Liver (tissue), 9 donors: ENCODE results near the gene DSTN. TPM values are rescaled to one million over a fixed set of nuclear protein-coding genes. Genes with fewer than 3 reads are reported as not detected.

Source experiments
- DNase-seq: peaks from one replicate; pipeline ENCODE4 v3.0.0-alpha.2; 2017; ENCODE audit warnings: low spot score
- H3K27ac ChIP-seq, 2 donors: one replicate each; pipeline ENCODE4 v1.7.0; 2013; ENCODE audit warnings: inconsistent platforms in 2 of 2, low read length in 2 of 2, control low read depth in 1 of 2, low read depth in 1 of 2, mild to moderate bottlenecking in 1 of 2
- H3K27me3 ChIP-seq, 4 donors: one replicate each; pipeline versions ENCODE4 v1.6.1 to v1.7.0; 2013; ENCODE audit warnings: low read length in 3 of 4, inconsistent platforms in 1 of 4, mild to moderate bottlenecking in 1 of 4, moderate library complexity in 1 of 4; ENCODE audit not compliant: control insufficient read depth in 4 of 4, insufficient read depth in 4 of 4
- H3K36me3 ChIP-seq, 4 donors: one replicate each; pipeline versions ENCODE4 v1.6.1 to v1.7.0; 2013; ENCODE audit warnings: low read length in 3 of 4, mild to moderate bottlenecking in 3 of 4, low read depth in 1 of 4, moderate library complexity in 1 of 4; ENCODE audit not compliant: control insufficient read depth in 4 of 4, insufficient read depth in 3 of 4
- H3K4me1 ChIP-seq, 4 donors: one replicate each; pipeline versions ENCODE4 v1.6.1 to v1.7.0; 2013; ENCODE audit warnings: low read length in 3 of 4, mild to moderate bottlenecking in 3 of 4, moderate library complexity in 1 of 4; ENCODE audit not compliant: control insufficient read depth in 4 of 4, insufficient read depth in 4 of 4
- H3K4me3 ChIP-seq, 3 donors: one replicate each; pipeline versions ENCODE4 v1.6.1 to v1.7.0; 2013; ENCODE audit warnings: low read length in 3 of 3, control low read depth in 1 of 3, low read depth in 1 of 3, mild to moderate bottlenecking in 1 of 3
- H3K9ac ChIP-seq, 2 donors: one replicate each; pipeline ENCODE4 v1.7.0; 2013; ENCODE audit warnings: low read length in 2 of 2, mild to moderate bottlenecking in 2 of 2, moderate library complexity in 2 of 2, control low read depth in 1 of 2, low read depth in 1 of 2
- H3K9me3 ChIP-seq, 4 donors: one replicate each; pipeline versions ENCODE4 v1.6.1 to v1.7.0; 2013; ENCODE audit warnings: low read length in 3 of 4; ENCODE audit not compliant: control insufficient read depth in 4 of 4
- EGR1 ChIP-seq, 2 donors: IDR thresholded peaks; 2 replicates each; pipeline ENCODE4 v1.6.1; 2016 to 2018; ENCODE audit warnings: antibody characterized with exemption in 2 of 2, low read depth in 2 of 2
- FOXA1 ChIP-seq: IDR thresholded peaks from 2 replicates; pipeline ENCODE4 v1.6.1; 2016; ENCODE audit warnings: antibody characterized with exemption
- FOXA2 ChIP-seq: IDR thresholded peaks from 2 replicates; pipeline ENCODE4 v1.6.1; 2016; ENCODE audit warnings: antibody characterized with exemption
- HNF4A ChIP-seq, 2 donors: conservative IDR thresholded peaks; 2 replicates each; pipeline ENCODE4 v1.6.1; 2016; ENCODE audit warnings: antibody characterized with exemption in 2 of 2, mild to moderate bottlenecking in 2 of 2
- HNF4G ChIP-seq: IDR thresholded peaks from 2 replicates; pipeline ENCODE4 v1.6.1; 2016; ENCODE audit warnings: antibody characterized with exemption
- NR2F2 ChIP-seq: IDR thresholded peaks from 2 replicates; pipeline ENCODE4 v1.6.1; 2016; ENCODE audit warnings: antibody characterized with exemption
- RXRA ChIP-seq, 2 donors: IDR thresholded peaks; 2 replicates each; pipeline ENCODE4 v1.6.1; 2017 to 2018; ENCODE audit warnings: antibody characterized with exemption in 2 of 2, mild to moderate bottlenecking in 1 of 2
- SP1 ChIP-seq: IDR thresholded peaks from 2 replicates; pipeline ENCODE4 v1.6.1; 2018; ENCODE audit warnings: antibody characterized with exemption, mild to moderate bottlenecking
- TAF1 ChIP-seq: conservative IDR thresholded peaks from 2 replicates; pipeline ENCODE4 v1.6.1; 2016; ENCODE audit warnings: antibody characterized with exemption, mild to moderate bottlenecking
- YY1 ChIP-seq: IDR thresholded peaks from 2 replicates; pipeline ENCODE4 v1.6.1; 2016; ENCODE audit warnings: antibody characterized with exemption, mild to moderate bottlenecking
- WGBS: extraction: QIAGEN DNeasy Blood & Tissue Kit; methylation state at CpG from one replicate; pipeline ENCODE4 v1.1.7; 2013; 5-methylcytosine and 5-hydroxymethylcytosine counted together
- polyA plus RNA-seq, 2 donors: library from polyadenylated mRNA; stranded (reverse) in 1 of 2; unstranded in 1 of 2; fragments of 200-250 nt in 1 of 2; fragments of >200 nt in 1 of 2; fragmentation: Nextera tagmentation in 1 of 2; extraction: Ambion mirVana in 1 of 2; gene quantifications; one replicate each; pipeline versions ENCODE4 v1.2.1 to v1.2.3, GENCODE V29; 2013 to 2015
- total RNA-seq, 2 donors: library from RNA; depleted of rRNA; stranded (reverse); fragments of >200 nt; gene quantifications; one replicate each; pipeline ENCODE4 v1.2.3, GENCODE V29; 2014
- TF ChIP-seq, protein P1 (sequence below): IDR thresholded peaks from 2 replicates; pipeline ENCODE4 v1.6.1; 2016; ENCODE audit warnings: antibody characterized with exemption
- TF ChIP-seq, protein P2 (sequence below): fragments of 150-350 bp; IDR thresholded peaks from 2 replicates; pipeline ENCODE4 v1.5.1; 2017; ENCODE audit warnings: improper control_type of control experiment, low read depth, low read length; ENCODE audit not compliant: missing input control
- TF ChIP-seq, protein P3 (sequence below): IDR thresholded peaks from 2 replicates; pipeline ENCODE4 v1.6.1; 2016; ENCODE audit warnings: antibody characterized with exemption, mild to moderate bottlenecking
- TF ChIP-seq, protein P4 (sequence below): IDR thresholded peaks from 2 replicates; pipeline ENCODE4 v1.6.1; 2016; ENCODE audit warnings: antibody characterized with exemption
- TF ChIP-seq, protein P5 (sequence below): IDR thresholded peaks from 2 replicates; pipeline ENCODE4 v1.6.1; 2016; ENCODE audit warnings: antibody characterized with exemption
- donor health status: healthy.
- donor health status: healthy.
- donor health status: healthy.
- donor health status: healthy.
- donor health status: healthy.

DSTN gene
- total and polyA plus RNA-seq, 4 donors: 39.9 to 137 (median 108) TPM

DNA sequence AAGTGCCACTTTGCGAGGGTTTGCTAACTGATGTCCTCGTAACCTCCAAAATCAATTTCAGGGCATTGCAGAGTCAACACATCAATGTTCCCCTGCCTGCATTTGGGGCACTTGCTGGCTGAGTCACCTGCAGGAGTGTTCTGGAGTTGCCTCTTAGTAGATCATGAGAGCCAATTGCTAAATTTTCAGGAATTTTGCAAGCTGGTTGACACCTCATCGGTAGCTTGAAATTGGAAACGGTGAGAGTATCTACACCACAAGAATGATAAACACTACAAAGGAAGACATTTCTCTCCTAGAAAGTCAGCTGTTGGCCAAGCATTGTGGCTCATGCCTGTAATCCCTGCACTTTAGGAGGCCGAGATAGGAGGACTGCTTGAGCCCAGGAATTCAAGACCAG is 27.9 kb upstream of the DSTN start:
- 51% methylated on average over 5 of the region's 5 CpGs for WGBS
- H3K4me1 ChIP-seq: peaks cover 0 to 31% (median 20%) of the 10 kb centered on the region in 4 donors
- no peaks in the 10 kb centered on the region for H3K9me3 ChIP-seq
- H3K36me3 ChIP-seq: no peaks in the 10 kb centered on the region
- DNase-seq: no peak
- H3K27ac ChIP-seq: peak overlapping the region in 1 of 2 donors; percentile 32
- TF ChIP-seq, protein P1, sequence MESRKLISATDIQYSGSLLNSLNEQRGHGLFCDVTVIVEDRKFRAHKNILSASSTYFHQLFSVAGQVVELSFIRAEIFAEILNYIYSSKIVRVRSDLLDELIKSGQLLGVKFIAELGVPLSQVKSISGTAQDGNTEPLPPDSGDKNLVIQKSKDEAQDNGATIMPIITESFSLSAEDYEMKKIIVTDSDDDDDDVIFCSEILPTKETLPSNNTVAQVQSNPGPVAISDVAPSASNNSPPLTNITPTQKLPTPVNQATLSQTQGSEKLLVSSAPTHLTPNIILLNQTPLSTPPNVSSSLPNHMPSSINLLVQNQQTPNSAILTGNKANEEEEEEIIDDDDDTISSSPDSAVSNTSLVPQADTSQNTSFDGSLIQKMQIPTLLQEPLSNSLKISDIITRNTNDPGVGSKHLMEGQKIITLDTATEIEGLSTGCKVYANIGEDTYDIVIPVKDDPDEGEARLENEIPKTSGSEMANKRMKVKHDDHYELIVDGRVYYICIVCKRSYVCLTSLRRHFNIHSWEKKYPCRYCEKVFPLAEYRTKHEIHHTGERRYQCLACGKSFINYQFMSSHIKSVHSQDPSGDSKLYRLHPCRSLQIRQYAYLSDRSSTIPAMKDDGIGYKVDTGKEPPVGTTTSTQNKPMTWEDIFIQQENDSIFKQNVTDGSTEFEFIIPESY: no peak
- TF ChIP-seq, protein P2, sequence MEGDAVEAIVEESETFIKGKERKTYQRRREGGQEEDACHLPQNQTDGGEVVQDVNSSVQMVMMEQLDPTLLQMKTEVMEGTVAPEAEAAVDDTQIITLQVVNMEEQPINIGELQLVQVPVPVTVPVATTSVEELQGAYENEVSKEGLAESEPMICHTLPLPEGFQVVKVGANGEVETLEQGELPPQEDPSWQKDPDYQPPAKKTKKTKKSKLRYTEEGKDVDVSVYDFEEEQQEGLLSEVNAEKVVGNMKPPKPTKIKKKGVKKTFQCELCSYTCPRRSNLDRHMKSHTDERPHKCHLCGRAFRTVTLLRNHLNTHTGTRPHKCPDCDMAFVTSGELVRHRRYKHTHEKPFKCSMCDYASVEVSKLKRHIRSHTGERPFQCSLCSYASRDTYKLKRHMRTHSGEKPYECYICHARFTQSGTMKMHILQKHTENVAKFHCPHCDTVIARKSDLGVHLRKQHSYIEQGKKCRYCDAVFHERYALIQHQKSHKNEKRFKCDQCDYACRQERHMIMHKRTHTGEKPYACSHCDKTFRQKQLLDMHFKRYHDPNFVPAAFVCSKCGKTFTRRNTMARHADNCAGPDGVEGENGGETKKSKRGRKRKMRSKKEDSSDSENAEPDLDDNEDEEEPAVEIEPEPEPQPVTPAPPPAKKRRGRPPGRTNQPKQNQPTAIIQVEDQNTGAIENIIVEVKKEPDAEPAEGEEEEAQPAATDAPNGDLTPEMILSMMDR: no peak
- TF ChIP-seq EGR1 (IDR thresholded peaks at IDR 0.05; ENCODE audit: low read depth in 2 of 2) (no peak), FOXA1 (no peak), RXRA (IDR thresholded peaks at IDR 0.05) (peak in 1 of 2 donors; percentile 17)
- no peak overlapping the region for H3K4me3 ChIP-seq
- no peak overlapping the region for H3K9ac ChIP-seq
- no peaks in the 10 kb centered on the region for H3K27me3 ChIP-seq

DNA sequence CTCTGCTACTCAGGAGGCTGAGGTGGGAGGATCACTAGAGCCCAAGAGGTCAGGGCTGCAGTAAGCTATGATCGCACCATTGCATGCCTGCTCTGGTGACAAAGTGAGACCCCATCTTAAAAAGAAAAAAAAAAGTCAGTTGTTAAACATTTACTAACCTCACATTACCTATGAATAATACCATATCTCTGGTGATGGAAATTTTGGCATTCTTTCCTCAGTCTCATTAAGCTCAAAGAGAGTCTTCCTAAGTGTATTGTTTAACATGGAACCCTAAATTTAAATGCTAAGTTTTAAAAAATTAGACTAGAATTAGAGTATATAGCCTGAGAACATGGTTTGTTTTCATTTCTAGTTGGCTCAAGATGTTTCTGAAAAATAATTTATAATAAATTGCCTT is 27.4 kb upstream of the DSTN start:
- TF ChIP-seq HNF4A (conservative IDR thresholded peaks at IDR 0.05) (no peak), YY1 (no peak)
- TF ChIP-seq, protein P3, sequence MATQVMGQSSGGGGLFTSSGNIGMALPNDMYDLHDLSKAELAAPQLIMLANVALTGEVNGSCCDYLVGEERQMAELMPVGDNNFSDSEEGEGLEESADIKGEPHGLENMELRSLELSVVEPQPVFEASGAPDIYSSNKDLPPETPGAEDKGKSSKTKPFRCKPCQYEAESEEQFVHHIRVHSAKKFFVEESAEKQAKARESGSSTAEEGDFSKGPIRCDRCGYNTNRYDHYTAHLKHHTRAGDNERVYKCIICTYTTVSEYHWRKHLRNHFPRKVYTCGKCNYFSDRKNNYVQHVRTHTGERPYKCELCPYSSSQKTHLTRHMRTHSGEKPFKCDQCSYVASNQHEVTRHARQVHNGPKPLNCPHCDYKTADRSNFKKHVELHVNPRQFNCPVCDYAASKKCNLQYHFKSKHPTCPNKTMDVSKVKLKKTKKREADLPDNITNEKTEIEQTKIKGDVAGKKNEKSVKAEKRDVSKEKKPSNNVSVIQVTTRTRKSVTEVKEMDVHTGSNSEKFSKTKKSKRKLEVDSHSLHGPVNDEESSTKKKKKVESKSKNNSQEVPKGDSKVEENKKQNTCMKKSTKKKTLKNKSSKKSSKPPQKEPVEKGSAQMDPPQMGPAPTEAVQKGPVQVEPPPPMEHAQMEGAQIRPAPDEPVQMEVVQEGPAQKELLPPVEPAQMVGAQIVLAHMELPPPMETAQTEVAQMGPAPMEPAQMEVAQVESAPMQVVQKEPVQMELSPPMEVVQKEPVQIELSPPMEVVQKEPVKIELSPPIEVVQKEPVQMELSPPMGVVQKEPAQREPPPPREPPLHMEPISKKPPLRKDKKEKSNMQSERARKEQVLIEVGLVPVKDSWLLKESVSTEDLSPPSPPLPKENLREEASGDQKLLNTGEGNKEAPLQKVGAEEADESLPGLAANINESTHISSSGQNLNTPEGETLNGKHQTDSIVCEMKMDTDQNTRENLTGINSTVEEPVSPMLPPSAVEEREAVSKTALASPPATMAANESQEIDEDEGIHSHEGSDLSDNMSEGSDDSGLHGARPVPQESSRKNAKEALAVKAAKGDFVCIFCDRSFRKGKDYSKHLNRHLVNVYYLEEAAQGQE: no peak
- H3K27ac ChIP-seq: peak overlapping the region; percentile 23 to 32
- H3K27me3 ChIP-seq: no peaks in the 10 kb centered on the region
- 94% methylated on average over 1 of the region's 1 CpG for WGBS
- H3K4me1 ChIP-seq: peaks cover 0 to 31% (median 20%) of the 10 kb centered on the region in 4 donors
- no peaks in the 10 kb centered on the region for H3K9me3 ChIP-seq
- DNase-seq: no peak
- no peak overlapping the region for H3K4me3 ChIP-seq
- H3K9ac ChIP-seq: no peak overlapping the region
- H3K36me3 ChIP-seq: no peaks in the 10 kb centered on the region

DNA sequence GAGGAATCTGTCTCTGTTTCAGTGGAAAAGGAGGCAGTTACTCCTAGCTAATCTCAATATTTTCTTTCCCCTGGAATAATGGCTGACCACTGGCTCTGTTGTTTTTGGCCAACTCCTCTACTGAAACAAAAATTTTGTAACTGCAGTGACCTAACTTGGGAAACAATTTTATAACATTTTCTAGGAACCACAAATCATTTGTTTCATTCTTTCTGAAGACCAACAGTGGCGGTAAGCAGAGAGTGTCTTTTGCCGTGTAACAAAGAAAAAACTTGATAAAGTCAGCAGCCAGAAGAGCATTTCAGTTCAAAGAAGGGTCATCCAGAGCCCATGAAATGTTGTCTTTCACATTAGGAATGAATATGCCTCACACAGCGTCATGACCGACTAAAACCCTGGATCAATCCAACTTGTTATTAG is 26.9 kb upstream of the DSTN start:
- H3K4me3 ChIP-seq: no peak overlapping the region
- H3K36me3 ChIP-seq: no peaks in the 10 kb centered on the region
- no peaks in the 10 kb centered on the region for H3K27me3 ChIP-seq
- peaks cover 0 to 31% (median 20%) of the 10 kb centered on the region in 4 donors for H3K4me1 ChIP-seq
- H3K9ac ChIP-seq: no peak overlapping the region
- no peaks in the 10 kb centered on the region for H3K9me3 ChIP-seq
- 29% methylated on average over 4 of the region's 4 CpGs for WGBS
- H3K27ac ChIP-seq: peak overlapping the region; percentile 23 to 64
- DNase-seq: no peak
- TF ChIP-seq, protein P4, sequence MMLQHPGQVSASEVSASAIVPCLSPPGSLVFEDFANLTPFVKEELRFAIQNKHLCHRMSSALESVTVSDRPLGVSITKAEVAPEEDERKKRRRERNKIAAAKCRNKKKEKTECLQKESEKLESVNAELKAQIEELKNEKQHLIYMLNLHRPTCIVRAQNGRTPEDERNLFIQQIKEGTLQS: no peak
- TF ChIP-seq FOXA2 (no peak), HNF4A (conservative IDR thresholded peaks at IDR 0.05) (no peak), RXRA (IDR thresholded peaks at IDR 0.05) (peak; percentile 41 to 48), TAF1 (no peak), HNF4G (no peak), FOXA1 (no peak), SP1 (peak; percentile 27), NR2F2 (no peak), YY1 (peak; percentile 91)
- TF ChIP-seq, protein P2: no peak
- TF ChIP-seq, protein P1: peak; percentile 9
- TF ChIP-seq, protein P5, sequence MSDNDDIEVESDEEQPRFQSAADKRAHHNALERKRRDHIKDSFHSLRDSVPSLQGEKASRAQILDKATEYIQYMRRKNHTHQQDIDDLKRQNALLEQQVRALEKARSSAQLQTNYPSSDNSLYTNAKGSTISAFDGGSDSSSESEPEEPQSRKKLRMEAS: no peak
